HK-2 (cell line): Measurements from ENCODE around the gene SLCO2B1.

Experiments used
- DNase-seq: peaks from one replicate; pipeline ENCODE4 v3.0.0-alpha.2; 2018; ENCODE audit not compliant: unreplicated experiment

The SLCO2B1 gene

GRCh38 chr11:75145196-75145971, 5.5 kb upstream of the SLCO2B1 start:
- no peak for DNase-seq

- no peak for DNase-seq
Measured at GRCh38 chr11:75145972-75146519, 4.9 kb upstream of the SLCO2B1 start.

GRCh38 chr11:75146711-75147110, 4.2 kb upstream of the SLCO2B1 start:
- no peak for DNase-seq

GRCh38 chr11:75147191-75147874, 3.6 kb upstream of the SLCO2B1 start:
- no peak for DNase-seq

GRCh38 chr11:75147875-75148263, 3.0 kb upstream of the SLCO2B1 start:
- no peak for DNase-seq

- no peak for DNase-seq
Measured at GRCh38 chr11:75148436-75148983, 2.4 kb upstream of the SLCO2B1 start.

- no peak for DNase-seq
Measured at GRCh38 chr11:75149766-75150465, 991 bp upstream of the SLCO2B1 start.

- DNase-seq: no peak
Measured at GRCh38 chr11:75151346-75152047, 590 bp downstream of the SLCO2B1 start.

GRCh38 chr11:75152090-75152489, 1.2 kb downstream of the SLCO2B1 start:
- no peak for DNase-seq

- DNase-seq: no peak
Measured at GRCh38 chr11:75152651-75153427, 1.9 kb downstream of the SLCO2B1 start.

GRCh38 chr11:75154646-75155569, 4.0 kb downstream of the SLCO2B1 start:
- DNase-seq: no peak

GRCh38 chr11:75155570-75156422, 4.9 kb downstream of the SLCO2B1 start:
- no peak for DNase-seq

GRCh38 chr11:75158241-75158640, 7.3 kb downstream of the SLCO2B1 start:
- DNase-seq: no peak

- no peak for DNase-seq
Measured at GRCh38 chr11:75158696-75159150, 7.8 kb downstream of the SLCO2B1 start.

GRCh38 chr11:75159151-75159953, 8.4 kb downstream of the SLCO2B1 start:
- no peak for DNase-seq

GRCh38 chr11:75160220-75160757, 9.4 kb downstream of the SLCO2B1 start:
- no peak for DNase-seq

- DNase-seq: no peak
Measured at GRCh38 chr11:75160880-75161279, 10.0 kb downstream of the SLCO2B1 start.
